ENCODE data around the gene RPL32.
"Not testable (repeated sequence)": the region's sequence is repeated elsewhere in the genome, so short reads cannot be mapped to it uniquely, and the experiment has no call there.

The RPL32 gene

GRCh38 chr3:12841149-12841969 is at the start of gene RPL32:
TSS of gene RPL32 (minus strand) at chr3:12841565. CDS start at chr3:12840237, 1,328 bp downstream.
- peak; percentile 71 for DNase-seq

GRCh38 chr3:12890610-12891390 is 49.4 kb upstream of the RPL32 start:
- DNase-seq = no peak

GRCh38 chr3:12886736-12887135 is 45.4 kb upstream of the RPL32 start:
- DNase-seq = no peak

- no peak for DNase-seq
Observed at GRCh38 chr3:12886106-12886679, 44.8 kb upstream of the RPL32 start.

- DNase-seq = no peak
Observed at GRCh38 chr3:12885583-12885930, 44.2 kb upstream of the RPL32 start.

- no peak for DNase-seq
Observed at GRCh38 chr3:12884790-12885582, 43.6 kb upstream of the RPL32 start.

- no peak for DNase-seq
Observed at GRCh38 chr3:12884186-12884680, 42.9 kb upstream of the RPL32 start.

GRCh38 chr3:12882336-12883310 is 41.3 kb upstream of the RPL32 start:
- DNase-seq = no peak

GRCh38 chr3:12881858-12882257 is 40.5 kb upstream of the RPL32 start:
- DNase-seq = not testable (repeated sequence)

GRCh38 chr3:12879191-12879815 is 37.9 kb upstream of the RPL32 start:
- DNase-seq = no peak

- not testable (repeated sequence) for DNase-seq
Observed at GRCh38 chr3:12878758-12879157, 37.4 kb upstream of the RPL32 start.

- DNase-seq = no peak
Observed at GRCh38 chr3:12878141-12878574, 36.8 kb upstream of the RPL32 start.

GRCh38 chr3:12877040-12877439 is 35.7 kb upstream of the RPL32 start:
- no peak for DNase-seq

GRCh38 chr3:12875857-12876836 is 34.8 kb upstream of the RPL32 start:
- no peak for DNase-seq

GRCh38 chr3:12871404-12871983 is 30.1 kb upstream of the RPL32 start:
- no peak for DNase-seq

GRCh38 chr3:12870942-12871341 is 29.6 kb upstream of the RPL32 start:
- DNase-seq = no peak

- no peak for DNase-seq
Observed at GRCh38 chr3:12869035-12869621, 27.8 kb upstream of the RPL32 start.
